Loucy (cell line): ENCODE results near the gene ZNF358.

Source experiments
- H2AFZ ChIP-seq: fragments of 200-600 bp; sonication (generic); 2 replicates; pipeline ENCODE4 v1.6.0; 2016; ENCODE audit warnings: antibody characterized with exemption, mild to moderate bottlenecking, low read length, moderate library complexity
- H3F3A ChIP-seq: fragments of 200-600 bp; 2 replicates; pipeline ENCODE4 v1.6.0; 2016; ENCODE audit warnings: antibody characterized with exemption, low read depth, mild to moderate bottlenecking
- H3K27me3 ChIP-seq: fragments of 200-600 bp; sonication (generic); 2 replicates; pipeline ENCODE4 v1.6.1; 2014; ENCODE audit warnings: low read length, mild to moderate bottlenecking; ENCODE audit not compliant: insufficient read depth, poor library complexity, severe bottlenecking
- H3K36me3 ChIP-seq: fragments of 200-600 bp; sonication (generic); 2 replicates; pipeline ENCODE4 v1.6.1; 2016; ENCODE audit warnings: low read length; ENCODE audit not compliant: insufficient read depth
- H3K4me1 ChIP-seq: fragments of 200-600 bp; sonication (generic); 2 replicates; pipeline ENCODE4 v1.5.1; 2014; ENCODE audit warnings: low read length, mild to moderate bottlenecking; ENCODE audit not compliant: insufficient read depth, poor library complexity, severe bottlenecking
- H3K4me2 ChIP-seq: fragments of 200-600 bp; sonication (generic); 2 replicates; pipeline ENCODE4 v1.6.0; 2014; ENCODE audit warnings: antibody characterized with exemption, low read length, low read depth, mild to moderate bottlenecking; ENCODE audit not compliant: poor library complexity, severe bottlenecking
- H3K4me3 ChIP-seq: fragments of 200-600 bp; sonication (generic); 2 replicates; pipeline ENCODE4 v1.5.1; 2014; ENCODE audit warnings: low read length, mild to moderate bottlenecking, mixed read lengths; ENCODE audit not compliant: poor library complexity, severe bottlenecking
- H3K79me2 ChIP-seq: fragments of 200-600 bp; sonication (generic); 2 replicates; pipeline ENCODE4 v1.6.1; 2014; ENCODE audit warnings: low read length; ENCODE audit not compliant: insufficient read depth
- H3K9ac ChIP-seq: fragments of 200-600 bp; sonication (generic); 2 replicates; pipeline ENCODE4 v1.6.0; 2014; ENCODE audit warnings: mild to moderate bottlenecking, low read depth, low read length, moderate library complexity; ENCODE audit not compliant: poor library complexity, severe bottlenecking
- H3K9me2 ChIP-seq: fragments of 200-600 bp; sonication (generic); replicated peaks from 2 replicates; pipeline ENCODE4 v1.6.1; 2016; ENCODE audit warnings: low read depth, low read length, mixed read lengths
- H3K9me3 ChIP-seq: fragments of 200-600 bp; sonication (generic); 2 replicates; pipeline ENCODE4 v1.6.1; 2014; ENCODE audit warnings: mild to moderate bottlenecking, antibody characterized with exemption, low read length, low read depth; ENCODE audit not compliant: insufficient read depth
- H4K20me1 ChIP-seq: fragments of 200-600 bp; sonication (generic); 2 replicates; pipeline ENCODE4 v1.6.0; 2014; ENCODE audit warnings: antibody characterized with exemption, low read length, mild to moderate bottlenecking; ENCODE audit not compliant: insufficient read depth, poor library complexity, severe bottlenecking
- EZH2phosphoT487 ChIP-seq: fragments of 200-600 bp; IDR thresholded peaks from 2 replicates; pipeline ENCODE4 v1.6.1; 2018; ENCODE audit warnings: antibody characterized with exemption, mild to moderate bottlenecking, moderate library complexity, borderline replicate concordance
- TF ChIP-seq, protein P1 (sequence below): fragments of 200-600 bp; sonication (generic); conservative IDR thresholded peaks from 2 replicates; pipeline ENCODE4 v1.5.1; 2014; ENCODE audit warnings: mild to moderate bottlenecking, antibody characterized with exemption, low read length

Gene ZNF358

DNA sequence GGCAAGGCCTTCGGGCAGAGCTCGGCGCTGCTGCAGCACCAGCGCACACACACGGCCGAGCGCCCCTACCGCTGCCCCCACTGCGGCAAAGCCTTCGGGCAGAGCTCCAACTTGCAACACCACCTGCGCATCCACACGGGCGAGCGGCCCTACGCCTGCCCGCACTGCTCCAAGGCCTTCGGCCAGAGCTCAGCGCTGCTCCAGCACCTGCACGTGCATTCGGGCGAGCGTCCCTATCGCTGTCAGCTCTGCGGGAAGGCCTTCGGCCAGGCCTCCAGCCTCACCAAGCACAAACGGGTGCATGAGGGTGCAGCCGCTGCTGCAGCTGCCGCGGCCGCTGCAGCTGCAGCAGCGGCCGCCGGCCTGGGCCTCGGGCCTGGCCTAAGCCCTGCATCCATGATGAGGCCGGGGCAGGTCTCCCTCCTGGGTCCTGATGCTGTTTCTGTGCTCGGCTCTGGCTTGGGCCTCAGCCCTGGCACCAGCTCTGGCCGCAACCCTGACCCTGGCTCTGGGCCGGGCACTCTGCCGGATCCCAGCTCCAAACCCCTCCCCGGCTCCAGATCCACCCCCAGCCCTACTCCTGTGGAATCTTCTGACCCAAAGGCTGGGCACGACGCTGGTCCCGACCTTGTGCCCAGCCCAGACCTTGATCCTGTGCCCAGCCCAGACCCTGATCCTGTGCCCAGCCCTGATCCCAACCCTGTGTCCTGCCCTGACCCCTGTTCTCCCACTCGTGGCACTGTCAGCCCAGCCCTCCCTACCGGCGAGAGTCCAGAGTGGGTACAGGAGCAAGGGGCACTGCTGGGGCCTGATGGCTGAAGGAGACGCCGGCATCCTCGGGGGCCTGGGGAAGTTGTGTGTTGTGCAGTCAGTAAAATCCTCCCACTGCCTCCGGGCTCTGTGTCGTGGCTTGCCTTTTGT, 4.5 kb downstream of the ZNF358 start:
- no peaks in the 10 kb centered on the region for H3K9me3 ChIP-seq
- TF ChIP-seq, protein P1, sequence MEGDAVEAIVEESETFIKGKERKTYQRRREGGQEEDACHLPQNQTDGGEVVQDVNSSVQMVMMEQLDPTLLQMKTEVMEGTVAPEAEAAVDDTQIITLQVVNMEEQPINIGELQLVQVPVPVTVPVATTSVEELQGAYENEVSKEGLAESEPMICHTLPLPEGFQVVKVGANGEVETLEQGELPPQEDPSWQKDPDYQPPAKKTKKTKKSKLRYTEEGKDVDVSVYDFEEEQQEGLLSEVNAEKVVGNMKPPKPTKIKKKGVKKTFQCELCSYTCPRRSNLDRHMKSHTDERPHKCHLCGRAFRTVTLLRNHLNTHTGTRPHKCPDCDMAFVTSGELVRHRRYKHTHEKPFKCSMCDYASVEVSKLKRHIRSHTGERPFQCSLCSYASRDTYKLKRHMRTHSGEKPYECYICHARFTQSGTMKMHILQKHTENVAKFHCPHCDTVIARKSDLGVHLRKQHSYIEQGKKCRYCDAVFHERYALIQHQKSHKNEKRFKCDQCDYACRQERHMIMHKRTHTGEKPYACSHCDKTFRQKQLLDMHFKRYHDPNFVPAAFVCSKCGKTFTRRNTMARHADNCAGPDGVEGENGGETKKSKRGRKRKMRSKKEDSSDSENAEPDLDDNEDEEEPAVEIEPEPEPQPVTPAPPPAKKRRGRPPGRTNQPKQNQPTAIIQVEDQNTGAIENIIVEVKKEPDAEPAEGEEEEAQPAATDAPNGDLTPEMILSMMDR, result no peak
- no peak for TF ChIP-seq EZH2phosphoT487
- H3K4me3 ChIP-seq, result no peak overlapping the region
- H3K4me2 ChIP-seq, result no peak overlapping the region
- no peak overlapping the region for H3K9ac ChIP-seq
- H3K36me3 ChIP-seq, result no peaks in the 10 kb centered on the region
- H2AFZ ChIP-seq, result no peak overlapping the region
- no peaks in the 10 kb centered on the region for H3F3A ChIP-seq
- no peaks in the 10 kb centered on the region for H3K27me3 ChIP-seq
- peaks cover 6% of the 10 kb centered on the region for H3K79me2 ChIP-seq
- H3K9me2 ChIP-seq, result no peaks in the 10 kb centered on the region
- H4K20me1 ChIP-seq, result no peaks in the 10 kb centered on the region
- H3K4me1 ChIP-seq, result peaks cover 23% of the 10 kb centered on the region

- Histone ChIP-seq H3K9me3 (no peaks in the 10 kb centered on the region), H3K27me3 (no peaks in the 10 kb centered on the region), H3K4me3 (peak overlapping the region; percentile 81), H4K20me1 (no peaks in the 10 kb centered on the region), H3K79me2 (peaks cover 2% of the 10 kb centered on the region), H3K9ac (peak overlapping the region; percentile 64), H3K36me3 (no peaks in the 10 kb centered on the region), H3K4me2 (peak overlapping the region; percentile 82), H3F3A (no peaks in the 10 kb centered on the region), H3K9me2 (no peaks in the 10 kb centered on the region), H3K4me1 (peaks cover 17% of the 10 kb centered on the region), H2AFZ (peak overlapping the region; percentile 81)
- TF ChIP-seq, protein P1, result no peak
- no peak for TF ChIP-seq EZH2phosphoT487
Observed at GRCh38 chr19:7521551-7522071, 5.7 kb downstream of the ZNF358 start.

- no peaks in the 10 kb centered on the region for H3K79me2 ChIP-seq
- H3K36me3 ChIP-seq, result no peaks in the 10 kb centered on the region
- H3K9me3 ChIP-seq, result no peaks in the 10 kb centered on the region
- H3K4me3 ChIP-seq, result peak within 1 kb of the TSS; percentile 81
- peaks cover 10% of the 10 kb centered on the region for H3K4me1 ChIP-seq
- H3K9ac ChIP-seq, result peak within 1 kb of the TSS; percentile 64
- no peaks in the 10 kb centered on the region for H4K20me1 ChIP-seq
- peak within 1 kb of the TSS; percentile 82 for H3K4me2 ChIP-seq
- H3F3A ChIP-seq, result no peaks in the 10 kb centered on the region
- H3K27me3 ChIP-seq, result no peaks in the 10 kb centered on the region
- peak within 1 kb of the TSS; percentile 88 for H2AFZ ChIP-seq
- no peaks in the 10 kb centered on the region for H3K9me2 ChIP-seq
- TF ChIP-seq EZH2phosphoT487, result no peak
- TF ChIP-seq, protein P1, result no peak
Observed at GRCh38 chr19:7522072-7522922, 6.4 kb downstream of the ZNF358 start, which contains the start of gene MCOLN1. Gene MCOLN1 (plus strand): TSS chr19:7522624. CDS start chr19:7522751, 127 bp downstream.
